Adipocyte (in vitro differentiated cells): ENCODE data around the gene DNAJB4.
"Not testable (repeated sequence)": the region's sequence is repeated elsewhere in the genome, so short reads cannot be mapped to it uniquely, and the experiment has no call there.

Source experiments
- DNase-seq: peaks from one replicate; pipeline ENCODE4 v3.0.0-alpha.2; 2015; ENCODE audit warnings: low read depth
- H3K27me3 ChIP-seq: replicated peaks from 2 replicates; pipeline ENCODE4 v1.7.0; 2013; ENCODE audit warnings: mild to moderate bottlenecking, low read length, moderate library complexity; ENCODE audit not compliant: control insufficient read depth, insufficient read depth
- H3K36me3 ChIP-seq: 2 replicates; pipeline ENCODE4 v1.7.0; 2013; ENCODE audit warnings: low read length, mild to moderate bottlenecking, moderate library complexity; ENCODE audit not compliant: control insufficient read depth, insufficient read depth, severe bottlenecking
- H3K4me1 ChIP-seq: 2 replicates; pipeline ENCODE4 v1.7.0; 2013; ENCODE audit warnings: mild to moderate bottlenecking, low read length, moderate library complexity; ENCODE audit not compliant: control insufficient read depth, insufficient read depth
- H3K4me3 ChIP-seq: 2 replicates; pipeline ENCODE4 v1.7.0; 2013; ENCODE audit warnings: mild to moderate bottlenecking, low read length, moderate library complexity
- H3K9ac ChIP-seq: 2 replicates; pipeline ENCODE4 v1.7.0; 2013; ENCODE audit warnings: mild to moderate bottlenecking, low read length, moderate library complexity
- H3K9me3 ChIP-seq: 2 replicates; pipeline ENCODE4 v1.7.0; 2013; ENCODE audit warnings: mild to moderate bottlenecking, low read length, moderate library complexity; ENCODE audit not compliant: control insufficient read depth

DNAJB4 gene

GRCh38 chr1:78009836-78010235 is 5.1 kb downstream of the DNAJB4 start:
- Histone ChIP-seq H3K4me1 (peaks cover 27% of the 10 kb centered on the region), H3K9me3 (no peaks in the 10 kb centered on the region), H3K36me3 (peaks cover 21% of the 10 kb centered on the region), H3K27me3 (no peaks in the 10 kb centered on the region), H3K4me3 (peak overlapping the region; percentile 96), H3K9ac (peak overlapping the region; percentile 80)
- DNase-seq: no peak

- Histone ChIP-seq H3K9ac (peak overlapping the region; percentile 80), H3K27me3 (no peaks in the 10 kb centered on the region), H3K9me3 (no peaks in the 10 kb centered on the region), H3K4me3 (peak overlapping the region; percentile 96), H3K4me1 (peaks cover 30% of the 10 kb centered on the region), H3K36me3 (peaks cover 29% of the 10 kb centered on the region)
- no peak for DNase-seq
These were observed 6.3 kb downstream of the DNAJB4 start for GRCh38 chr1:78011050-78011449.

- H3K4me1 ChIP-seq: peaks cover 22% of the 10 kb centered on the region
- H3K9me3 ChIP-seq: no peaks in the 10 kb centered on the region
- H3K9ac ChIP-seq: no peak overlapping the region
These were observed 10.4 kb downstream of the DNAJB4 start for GRCh38 chr1:78015148-78015547.

GRCh38 chr1:78019024-78019423 is 14.3 kb downstream of the DNAJB4 start:
- H3K36me3 ChIP-seq: peaks cover 47% of the 10 kb centered on the region

More at GRCh38 chr1:78015148-78015547, 10.4 kb downstream of the DNAJB4 start:
- H3K4me3 ChIP-seq: peak overlapping the region; percentile 57
- H3K36me3 ChIP-seq: peaks cover 60% of the 10 kb centered on the region
- no peaks in the 10 kb centered on the region for H3K27me3 ChIP-seq
- no peak for DNase-seq

GRCh38 chr1:78021134-78021533 is 16.4 kb downstream of the DNAJB4 start:
- not testable (repeated sequence) for H3K9me3 ChIP-seq, H3K4me1 ChIP-seq, DNase-seq, H3K4me3 ChIP-seq, H3K27me3 ChIP-seq, H3K9ac ChIP-seq
- peaks cover 30% of the 10 kb centered on the region for H3K36me3 ChIP-seq

More at GRCh38 chr1:78019024-78019423, 14.3 kb downstream of the DNAJB4 start:
- Histone ChIP-seq H3K9me3 (no peaks in the 10 kb centered on the region), H3K4me1 (peaks cover 11% of the 10 kb centered on the region), H3K4me3 (no peak overlapping the region), H3K27me3 (no peaks in the 10 kb centered on the region), H3K9ac (no peak overlapping the region)
- no peak for DNase-seq

GRCh38 chr1:78029793-78030192 is 25.1 kb downstream of the DNAJB4 start:
- Histone ChIP-seq H3K27me3 (no peaks in the 10 kb centered on the region), H3K4me3 (no peak overlapping the region), H3K4me1 (no peaks in the 10 kb centered on the region), H3K9me3 (no peaks in the 10 kb centered on the region), H3K36me3 (no peaks in the 10 kb centered on the region), H3K9ac (no peak overlapping the region)
- no peak for DNase-seq

- Histone ChIP-seq H3K36me3 (no peaks in the 10 kb centered on the region), H3K9ac (no peak overlapping the region), H3K4me3 (no peak overlapping the region), H3K4me1 (peaks cover 1% of the 10 kb centered on the region), H3K27me3 (no peaks in the 10 kb centered on the region), H3K9me3 (no peaks in the 10 kb centered on the region)
- DNase-seq: peak; percentile 61
These were observed 28.5 kb downstream of the DNAJB4 start for GRCh38 chr1:78032996-78033796.

- H3K9ac ChIP-seq: no peak overlapping the region
- H3K36me3 ChIP-seq: no peaks in the 10 kb centered on the region
- no peak for DNase-seq
- H3K4me1 ChIP-seq: peaks cover 5% of the 10 kb centered on the region
- H3K9me3 ChIP-seq: no peaks in the 10 kb centered on the region
- no peaks in the 10 kb centered on the region for H3K27me3 ChIP-seq
- H3K4me3 ChIP-seq: no peak overlapping the region
These were observed 29.0 kb downstream of the DNAJB4 start for GRCh38 chr1:78033797-78034172.

- H3K9me3 ChIP-seq: no peaks in the 10 kb centered on the region
- H3K4me1 ChIP-seq: peaks cover 5% of the 10 kb centered on the region
- DNase-seq: no peak
- no peak overlapping the region for H3K9ac ChIP-seq
- H3K36me3 ChIP-seq: no peaks in the 10 kb centered on the region
- H3K27me3 ChIP-seq: no peaks in the 10 kb centered on the region
- no peak overlapping the region for H3K4me3 ChIP-seq
These were observed 30.4 kb downstream of the DNAJB4 start for GRCh38 chr1:78035121-78035520.

- Histone ChIP-seq H3K4me1 (peaks cover 5% of the 10 kb centered on the region), H3K4me3 (no peak overlapping the region), H3K9me3 (no peaks in the 10 kb centered on the region), H3K27me3 (no peaks in the 10 kb centered on the region), H3K9ac (no peak overlapping the region), H3K36me3 (no peaks in the 10 kb centered on the region)
- DNase-seq: no peak
These were observed 31.7 kb downstream of the DNAJB4 start for GRCh38 chr1:78036450-78036849.

- peaks cover 5% of the 10 kb centered on the region for H3K4me1 ChIP-seq
- no peaks in the 10 kb centered on the region for H3K9me3 ChIP-seq
- no peaks in the 10 kb centered on the region for H3K36me3 ChIP-seq
- no peaks in the 10 kb centered on the region for H3K27me3 ChIP-seq
- no peak for DNase-seq
- H3K9ac ChIP-seq: no peak overlapping the region
- no peak overlapping the region for H3K4me3 ChIP-seq
These were observed 33.3 kb downstream of the DNAJB4 start for GRCh38 chr1:78038071-78038470.
